HCT116 (cell line): ENCODE measurements around the gene CRYBG3.

ENCODE experiments used
- CEBPB ChIP-seq: IDR thresholded peaks from 2 replicates; pipeline ENCODE4 v1.6.1; 2012; ENCODE audit warnings: low read depth
- EGR1 ChIP-seq: IDR thresholded peaks from 2 replicates; pipeline ENCODE4 v1.6.1; 2012; ENCODE audit warnings: low read depth
- EZH2 ChIP-seq: fragments of 200-600 bp; sonication (generic); IDR thresholded peaks from 2 replicates; pipeline ENCODE4 v1.6.1; 2017; ENCODE audit warnings: antibody characterized with exemption, mixed run types
- EZH2phosphoT487 ChIP-seq: fragments of 200-600 bp; IDR thresholded peaks from 2 replicates; pipeline ENCODE4 v1.6.1; 2018; ENCODE audit warnings: antibody characterized with exemption, borderline replicate concordance
- POLR2A ChIP-seq: IDR thresholded peaks from 2 replicates; pipeline ENCODE4 v1.7.0; 2011; ENCODE audit warnings: borderline replicate concordance; ENCODE audit not compliant: insufficient read depth, insufficient read length; ENCODE audit errors: extremely low read depth
- POLR2AphosphoS5 ChIP-seq: IDR thresholded peaks from 2 replicates; pipeline ENCODE4 v1.6.1; 2011; ENCODE audit warnings: mild to moderate bottlenecking, low read depth, low read length, moderate library complexity
- SIN3A ChIP-seq: IDR thresholded peaks from 2 replicates; pipeline ENCODE4 v1.6.1; 2012; ENCODE audit warnings: low read depth
- ZFX ChIP-seq: fragments of 450-650 bp; IDR thresholded peaks from 2 replicates; pipeline ENCODE4 v1.6.1; 2017
- ZNF274 ChIP-seq: fragments of 200-500 bp; sonication (Bioruptor generic); IDR thresholded peaks from 2 replicates; pipeline ENCODE4 v1.6.1; 2014; ENCODE audit warnings: mild to moderate bottlenecking, low read depth, low read length, inconsistent platforms
- TF ChIP-seq, protein P1 (sequence below): IDR thresholded peaks from 2 replicates; pipeline ENCODE4 v1.6.1; 2012
- TF ChIP-seq, protein P2 (sequence below), 3 experiments: fragments of 200-600 bp in 1 of 3; sonication (generic) in 1 of 3; IDR thresholded peaks in 2 of 3; conservative IDR thresholded peaks in 1 of 3; 2 replicates each; pipeline ENCODE4 v1.5.1; 2012 to 2017; ENCODE audit warnings: low read depth in 2 of 3, low read length in 2 of 3, antibody characterized with exemption in 1 of 3, borderline replicate concordance in 1 of 3, control low read depth in 1 of 3, mild to moderate bottlenecking in 1 of 3, mixed read lengths in 1 of 3, mixed run types in 1 of 3, moderate library complexity in 1 of 3; ENCODE audit not compliant: insufficient read depth in 1 of 3

GRCh38 chr3:97820780-97821179 lies 1.0 kb upstream of the CRYBG3 start:
- TF ChIP-seq POLR2AphosphoS5 (no peak), ZFX (no peak), EZH2 (no peak), ZNF274 (no peak), CEBPB (no peak), EZH2phosphoT487 (no peak), POLR2A (no peak), SIN3A (no peak), EGR1 (no peak)
- TF ChIP-seq, protein P1, sequence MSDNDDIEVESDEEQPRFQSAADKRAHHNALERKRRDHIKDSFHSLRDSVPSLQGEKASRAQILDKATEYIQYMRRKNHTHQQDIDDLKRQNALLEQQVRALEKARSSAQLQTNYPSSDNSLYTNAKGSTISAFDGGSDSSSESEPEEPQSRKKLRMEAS, result no peak
- TF ChIP-seq, protein P2, sequence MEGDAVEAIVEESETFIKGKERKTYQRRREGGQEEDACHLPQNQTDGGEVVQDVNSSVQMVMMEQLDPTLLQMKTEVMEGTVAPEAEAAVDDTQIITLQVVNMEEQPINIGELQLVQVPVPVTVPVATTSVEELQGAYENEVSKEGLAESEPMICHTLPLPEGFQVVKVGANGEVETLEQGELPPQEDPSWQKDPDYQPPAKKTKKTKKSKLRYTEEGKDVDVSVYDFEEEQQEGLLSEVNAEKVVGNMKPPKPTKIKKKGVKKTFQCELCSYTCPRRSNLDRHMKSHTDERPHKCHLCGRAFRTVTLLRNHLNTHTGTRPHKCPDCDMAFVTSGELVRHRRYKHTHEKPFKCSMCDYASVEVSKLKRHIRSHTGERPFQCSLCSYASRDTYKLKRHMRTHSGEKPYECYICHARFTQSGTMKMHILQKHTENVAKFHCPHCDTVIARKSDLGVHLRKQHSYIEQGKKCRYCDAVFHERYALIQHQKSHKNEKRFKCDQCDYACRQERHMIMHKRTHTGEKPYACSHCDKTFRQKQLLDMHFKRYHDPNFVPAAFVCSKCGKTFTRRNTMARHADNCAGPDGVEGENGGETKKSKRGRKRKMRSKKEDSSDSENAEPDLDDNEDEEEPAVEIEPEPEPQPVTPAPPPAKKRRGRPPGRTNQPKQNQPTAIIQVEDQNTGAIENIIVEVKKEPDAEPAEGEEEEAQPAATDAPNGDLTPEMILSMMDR (IDR thresholded peaks at IDR 0.05 in 2 of 3, conservative IDR thresholded peaks at IDR 0.05 in 1 of 3; ENCODE audit: borderline replicate concordance in 1 of 3, insufficient read depth in 1 of 3, low read depth in 2 of 3, low read length in 2 of 3), result no peak
